RWPE1 (cell line): ENCODE results near the gene PDE4C.
"Not testable (repeated sequence)": the region's sequence is repeated elsewhere in the genome, so short reads cannot be mapped to it uniquely, and the experiment has no call there.

Source experiments
- CTCF ChIA-PET: fragments of 350-600 bp; sonication (Branson Sonifier 250); formaldehyde crosslinking; extraction: SDS; loops from one replicate; lab custom pipeline; 2021; lab: Yijun Ruan, JAX
- POLR2A ChIA-PET: fragments of 400-600 bp; formaldehyde crosslinking; extraction: SDS; loops from one replicate; lab custom pipeline; 2020; ENCODE audit warnings: antibody characterized with exemption; ENCODE audit not compliant: low non-redundant PET; lab: Yijun Ruan, JAX
- DNase-seq: peaks from one replicate; pipeline ENCODE4 v3.0.0; 2012; ENCODE audit warnings: low spot score
- H3K27ac ChIP-seq: fragments of 450-650 bp; 2 replicates; pipeline ENCODE4 v1.5.1; 2017
- TF ChIP-seq, protein P1 (sequence below): fragments of 450-650 bp; conservative IDR thresholded peaks from 2 replicates; pipeline ENCODE4 v1.5.1; 2017; ENCODE audit warnings: low read depth, mild to moderate bottlenecking

PDE4C gene

DNA sequence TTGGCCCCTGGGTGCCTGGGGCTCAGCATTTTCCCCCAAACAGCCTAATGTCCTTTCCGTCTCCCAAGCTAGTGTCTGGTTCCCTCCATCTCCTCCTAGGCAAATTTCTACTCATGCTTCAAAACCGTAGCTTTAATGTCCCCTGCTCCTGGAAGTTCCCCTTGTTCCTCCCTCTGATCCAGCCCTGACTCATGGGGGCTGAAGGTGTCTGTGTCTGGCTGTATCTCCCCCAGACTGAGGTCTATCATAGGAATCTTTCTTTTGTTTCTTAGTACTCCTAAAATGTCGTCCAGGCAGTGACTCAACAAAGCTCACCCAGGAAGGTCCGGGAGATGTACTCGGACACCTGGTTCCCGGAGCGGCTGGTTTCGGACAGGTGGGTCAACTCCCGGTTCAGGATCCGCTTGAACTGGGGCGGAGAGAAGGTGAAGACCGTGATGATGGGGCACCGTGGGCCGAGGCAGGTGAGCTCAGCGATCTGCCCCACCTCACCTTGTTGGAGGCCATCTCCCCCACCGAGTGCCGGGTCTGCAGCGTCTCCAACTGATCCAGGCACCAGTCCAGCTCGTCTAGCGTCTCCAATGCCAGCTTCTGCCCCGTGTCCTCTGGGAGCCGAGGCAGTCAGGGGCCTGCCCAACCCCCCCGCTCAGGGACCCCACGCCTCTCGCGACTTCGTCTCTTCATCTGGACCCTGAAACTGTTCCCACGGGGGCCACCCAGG, 6.2 kb downstream of the PDE4C start:
- ChIA-PET POLR2A (no interaction called here), CTCF (interaction anchor here (0.5 to 1.1 kb wide), 5 partner anchors 12 to 52 kb away, joined by 3 to 10 read pairs (median 3); no protein-coding TSS in a partner anchor)
- no peak overlapping the region for H3K27ac ChIP-seq
- DNase-seq, result no peak
- TF ChIP-seq, protein P1, sequence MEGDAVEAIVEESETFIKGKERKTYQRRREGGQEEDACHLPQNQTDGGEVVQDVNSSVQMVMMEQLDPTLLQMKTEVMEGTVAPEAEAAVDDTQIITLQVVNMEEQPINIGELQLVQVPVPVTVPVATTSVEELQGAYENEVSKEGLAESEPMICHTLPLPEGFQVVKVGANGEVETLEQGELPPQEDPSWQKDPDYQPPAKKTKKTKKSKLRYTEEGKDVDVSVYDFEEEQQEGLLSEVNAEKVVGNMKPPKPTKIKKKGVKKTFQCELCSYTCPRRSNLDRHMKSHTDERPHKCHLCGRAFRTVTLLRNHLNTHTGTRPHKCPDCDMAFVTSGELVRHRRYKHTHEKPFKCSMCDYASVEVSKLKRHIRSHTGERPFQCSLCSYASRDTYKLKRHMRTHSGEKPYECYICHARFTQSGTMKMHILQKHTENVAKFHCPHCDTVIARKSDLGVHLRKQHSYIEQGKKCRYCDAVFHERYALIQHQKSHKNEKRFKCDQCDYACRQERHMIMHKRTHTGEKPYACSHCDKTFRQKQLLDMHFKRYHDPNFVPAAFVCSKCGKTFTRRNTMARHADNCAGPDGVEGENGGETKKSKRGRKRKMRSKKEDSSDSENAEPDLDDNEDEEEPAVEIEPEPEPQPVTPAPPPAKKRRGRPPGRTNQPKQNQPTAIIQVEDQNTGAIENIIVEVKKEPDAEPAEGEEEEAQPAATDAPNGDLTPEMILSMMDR, result no peak

DNA sequence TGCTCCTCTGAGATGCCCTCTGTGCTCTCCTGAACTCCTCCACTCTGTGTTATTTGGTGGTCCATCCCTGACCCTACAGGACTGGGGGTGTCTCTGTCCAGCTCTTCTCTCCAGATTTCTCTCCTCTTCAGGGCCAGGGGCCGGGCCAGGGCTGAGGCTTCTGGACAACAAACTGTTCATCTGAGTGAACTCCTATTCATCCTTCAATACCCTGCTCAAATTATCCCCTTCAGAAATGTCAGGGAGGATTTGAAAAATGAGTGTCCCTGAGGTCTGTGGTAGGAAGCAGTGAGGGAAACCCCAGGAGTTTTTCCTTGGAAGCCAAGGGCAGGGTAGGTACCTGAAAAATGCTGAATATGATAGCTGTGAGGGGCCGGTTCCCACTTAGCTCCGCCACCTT, 7.6 kb downstream of the PDE4C start:
- no peak for DNase-seq
- no peak overlapping the region for H3K27ac ChIP-seq
- TF ChIP-seq, protein P1, result no peak
- CTCF ChIA-PET, result interaction anchor here (0.6 kb wide), 1 partner anchor 37 kb away, joined by 3 read pairs; a partner anchor contains a TSS
- POLR2A ChIA-PET, result no interaction called here

DNA sequence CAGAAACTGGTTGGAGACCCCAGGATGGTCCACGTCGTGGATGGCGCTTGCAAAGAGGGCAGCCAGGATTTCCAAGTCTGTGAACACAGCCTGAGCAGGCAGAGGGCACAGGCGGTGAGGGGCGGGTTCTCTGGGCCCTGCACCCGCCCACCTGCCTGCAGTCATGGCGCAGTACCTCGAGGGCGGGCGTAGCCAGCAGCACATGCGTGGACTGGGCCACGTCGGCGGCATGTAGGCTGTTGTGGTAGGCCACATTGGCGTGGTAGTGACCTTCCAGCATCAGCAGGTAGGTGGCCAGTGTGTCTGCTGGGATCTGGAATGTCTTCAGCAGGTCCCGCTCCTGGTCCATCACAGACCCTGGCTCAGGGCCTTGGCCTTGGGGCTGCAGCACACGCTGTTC, 8.1 kb downstream of the PDE4C start:
- no peak for DNase-seq
- TF ChIP-seq, protein P1, result no peak
- ChIA-PET POLR2A (no interaction called here), CTCF (interaction anchor here (0.6 kb wide), 1 partner anchor 37 kb away, joined by 3 read pairs; a partner anchor contains a TSS)
- no peak overlapping the region for H3K27ac ChIP-seq

DNA sequence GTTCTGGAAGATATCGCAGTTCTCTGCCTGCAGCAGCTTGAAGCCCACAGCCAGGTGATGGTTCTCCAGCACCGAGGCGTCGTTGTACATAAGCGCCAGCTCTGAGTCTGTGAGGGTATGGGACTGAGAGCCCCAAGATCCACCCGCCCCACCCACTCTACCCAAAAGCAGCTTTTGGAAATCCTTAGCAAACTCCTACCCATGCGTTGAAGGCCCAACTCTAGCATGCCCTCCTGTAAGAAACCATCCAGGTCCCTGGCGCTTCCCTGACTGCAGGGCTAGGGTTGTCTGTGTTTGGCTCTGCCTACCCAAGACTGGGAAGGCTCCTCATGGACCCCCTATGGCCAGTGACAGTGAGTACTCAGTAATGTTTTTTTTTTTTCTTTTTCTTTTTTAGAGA, 9.4 kb downstream of the PDE4C start:
- no peak for DNase-seq
- ChIA-PET POLR2A (no interaction called here), CTCF (no interaction called here)
- TF ChIP-seq, protein P1, result no peak
- H3K27ac ChIP-seq, result no peak overlapping the region

DNA sequence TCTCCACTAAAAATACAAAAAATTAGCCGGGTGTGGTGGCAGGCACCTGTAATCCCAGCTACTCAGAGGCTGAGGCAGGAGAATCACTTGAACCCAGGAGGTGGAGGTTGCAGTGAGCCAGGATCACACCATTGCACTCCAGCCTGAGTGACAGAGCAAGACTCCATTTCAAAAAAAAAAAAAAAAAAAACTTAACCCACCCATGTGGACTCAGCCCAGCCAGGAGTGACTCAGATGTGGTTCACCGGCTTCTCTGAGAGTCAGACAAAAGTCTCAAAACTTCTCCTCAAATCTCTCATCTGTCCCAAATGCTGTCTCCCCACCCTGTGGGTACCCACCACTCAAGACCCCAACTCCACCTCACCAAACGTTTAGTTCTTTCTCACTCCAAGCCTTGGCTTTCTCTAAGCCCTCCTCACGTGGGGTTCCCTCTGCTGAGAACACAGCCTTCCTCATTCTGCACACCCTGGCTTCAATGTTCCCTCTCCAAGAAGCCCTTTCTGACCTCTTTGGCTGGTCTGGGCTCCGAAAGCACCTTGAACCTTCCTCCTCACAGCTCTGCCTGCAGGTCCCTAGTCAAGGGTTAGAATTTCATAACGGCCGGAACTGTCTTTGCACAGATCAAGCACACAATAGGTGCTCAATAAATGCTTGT, 11.3 kb downstream of the PDE4C start:
- peak; percentile 65 for DNase-seq
- ChIA-PET POLR2A (no interaction called here), CTCF (no interaction called here)
- TF ChIP-seq, protein P1, result no peak
- peak overlapping the region; percentile 19 for H3K27ac ChIP-seq

DNA sequence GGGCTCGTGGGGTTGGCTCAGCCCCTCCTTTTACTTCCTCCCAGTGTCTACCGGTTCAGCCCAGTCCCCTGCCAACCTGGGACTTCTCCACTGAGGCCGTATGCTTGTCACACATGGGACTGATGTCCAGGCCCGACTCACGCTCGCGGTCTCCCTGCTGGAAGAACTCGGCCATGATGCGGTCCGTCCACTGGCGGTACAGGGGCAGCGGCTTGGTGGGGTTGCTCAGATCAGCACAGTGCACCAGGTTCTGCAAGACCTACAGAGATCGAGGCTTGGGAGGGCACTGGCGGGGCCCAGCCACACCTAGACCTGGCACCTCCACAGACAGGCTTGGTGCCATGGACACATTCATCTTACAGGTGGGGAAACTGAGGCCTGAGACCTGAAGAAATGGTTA, 14.6 kb downstream of the PDE4C start:
- CTCF ChIA-PET, result interaction anchor here (0.6 to 0.7 kb wide), 2 partner anchors 41 to 177 kb away, joined by 3 to 5 read pairs; no protein-coding TSS in a partner anchor
- DNase-seq, result no peak
- H3K27ac ChIP-seq, result no peak overlapping the region
- TF ChIP-seq, protein P1, result no peak
- POLR2A ChIA-PET, result no interaction called here

DNA sequence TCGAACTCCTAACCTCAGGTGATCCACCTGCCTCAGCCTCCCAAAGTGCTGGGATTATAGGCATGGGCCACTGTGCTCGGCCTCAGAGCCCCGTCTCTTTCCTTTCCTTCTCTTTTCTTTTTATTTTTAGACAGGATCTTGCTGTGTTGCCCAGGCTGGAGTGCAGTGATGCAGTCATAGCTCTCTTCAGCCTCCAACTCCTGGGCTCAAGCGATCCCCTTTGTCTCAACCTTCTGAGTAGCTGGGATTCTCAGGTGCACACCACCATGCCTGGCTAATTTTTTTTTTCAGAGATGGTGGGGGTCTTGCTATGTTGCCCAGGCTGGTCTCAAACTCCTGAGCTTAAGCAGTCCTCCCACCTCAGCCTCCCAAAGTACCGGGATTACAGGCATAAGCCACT, 16.3 kb downstream of the PDE4C start:
- DNase-seq, POLR2A ChIA-PET, H3K27ac ChIP-seq: not testable (repeated sequence)
- CTCF ChIA-PET, result interaction anchor here (1.5 kb wide), 2 partner anchors 42 to 43 kb away, joined by 4 to 14 read pairs; no protein-coding TSS in a partner anchor
